SK-N-SH (cell line): ENCODE measurements around the gene TLCD4. TPM values are rescaled to one million over a fixed set of nuclear protein-coding genes. Genes with fewer than 3 reads are reported as not detected.

Experiments
- CTCF ChIA-PET: fragments of 300-600, 350-600 bp; formaldehyde crosslinking; extraction: SDS; loops from one replicate; lab custom pipeline; 2021; lab: Yijun Ruan, JAX
- POLR2A ChIA-PET: fragments of 350-600 bp; sonication (Branson Sonifier 250); formaldehyde crosslinking; extraction: SDS; loops from one replicate; lab custom pipeline; 2020; ENCODE audit warnings: antibody characterized with exemption, inconsistent platforms; lab: Yijun Ruan, JAX
- DNase-seq: peaks from one replicate; pipeline ENCODE4 v3.0.0; 2012
- H2AFZ ChIP-seq: fragments of 200-600 bp; sonication (generic); 2 replicates; pipeline ENCODE4 v1.8.1; 2016; ENCODE audit warnings: antibody characterized with exemption, mild to moderate bottlenecking, low read depth
- H3F3A ChIP-seq: fragments of 200-600 bp; sonication (generic); replicated peaks from 2 replicates; pipeline ENCODE3; 2016; ENCODE audit warnings: antibody characterized with exemption, mild to moderate bottlenecking; ENCODE audit not compliant: insufficient read depth
- H3K27ac ChIP-seq, 2 experiments: fragments of 200-500 bp in 1 of 2; fragments of 200-600 bp in 1 of 2; sonication (Bioruptor generic) in 1 of 2; sonication (generic), shearing (Covaris generic) in 1 of 2; 2 replicates each; pipeline versions ENCODE4 v1.5.1 to v1.6.1; 2014 to 2016; ENCODE audit warnings: low read depth in 2 of 2, inconsistent platforms in 1 of 2, low read length in 1 of 2, mild to moderate bottlenecking in 1 of 2, mixed read lengths in 1 of 2
- H3K27me3 ChIP-seq: fragments of 200-600 bp; sonication (generic), shearing (Covaris generic); 2 replicates; pipeline ENCODE4 v1.6.1; 2016; ENCODE audit warnings: mixed run types; ENCODE audit not compliant: insufficient read depth
- H3K36me3 ChIP-seq, 2 experiments: fragments of 200-500 bp in 1 of 2; fragments of 200-600 bp in 1 of 2; sonication (Bioruptor generic) in 1 of 2; sonication (generic) in 1 of 2; replicated peaks in 1 of 2; 2 replicates each; pipeline versions ENCODE3 to v1.5.1; 2014 to 2016; ENCODE audit warnings: low read length in 1 of 2, mild to moderate bottlenecking in 1 of 2; ENCODE audit not compliant: insufficient read depth in 2 of 2, control insufficient read depth in 1 of 2
- H3K4me1 ChIP-seq, 2 experiments: fragments of 200-500 bp in 1 of 2; fragments of 200-600 bp in 1 of 2; sonication (Bioruptor generic) in 1 of 2; sonication (generic), shearing (Covaris generic) in 1 of 2; 2 replicates each; pipeline versions ENCODE4 v1.5.1 to v1.6.1; 2014 to 2016; ENCODE audit warnings: low read depth in 1 of 2, low read length in 1 of 2, mixed run types in 1 of 2; ENCODE audit not compliant: insufficient read depth in 2 of 2, control insufficient read depth in 1 of 2
- H3K4me2 ChIP-seq: fragments of 200-600 bp; sonication (generic), shearing (Covaris generic); 2 replicates; pipeline ENCODE4 v1.6.1; 2017; ENCODE audit warnings: mixed run types
- H3K4me3 ChIP-seq, 2 experiments: fragments of 200-500 bp in 1 of 2; fragments of 200-600 bp in 1 of 2; sonication (Bioruptor generic) in 1 of 2; sonication (generic), shearing (Covaris generic) in 1 of 2; 2 replicates each; pipeline versions ENCODE4 v1.5.1 to v1.8.1; 2014 to 2016; ENCODE audit warnings: low read depth in 2 of 2, inconsistent platforms in 1 of 2, low read length in 1 of 2, mild to moderate bottlenecking in 1 of 2, mixed read lengths in 1 of 2, moderate library complexity in 1 of 2
- H3K79me2 ChIP-seq: fragments of 200-600 bp; sonication (generic); 2 replicates; pipeline ENCODE4 v1.8.1; 2017; ENCODE audit warnings: mild to moderate bottlenecking; ENCODE audit not compliant: insufficient read depth
- H3K9ac ChIP-seq: fragments of 200-600 bp; sonication (generic); 2 replicates; pipeline ENCODE4 v1.6.1; 2017; ENCODE audit warnings: mixed run types
- H3K9me2 ChIP-seq: fragments of 200-600 bp; sonication (generic); 2 replicates; pipeline ENCODE4 v1.6.1; 2017; ENCODE audit warnings: mixed run types
- H3K9me3 ChIP-seq: fragments of 200-600 bp; sonication (generic); 2 replicates; pipeline ENCODE4 v1.6.1; 2017; ENCODE audit warnings: mixed run types, mild to moderate bottlenecking, moderate library complexity
- H4K20me1 ChIP-seq: fragments of 200-600 bp; sonication (generic); 2 replicates; pipeline ENCODE4 v1.6.1; 2017; ENCODE audit warnings: mild to moderate bottlenecking, mixed run types; ENCODE audit not compliant: insufficient read depth
- CHD2 ChIP-seq: fragments of 150-350 bp; IDR thresholded peaks from 2 replicates; pipeline ENCODE4 v1.6.1; 2018; ENCODE audit warnings: low read length; ENCODE audit not compliant: partially characterized antibody
- ELF1 ChIP-seq: IDR thresholded peaks from 2 replicates; pipeline ENCODE4 v1.4.0; 2012
- EP300 ChIP-seq, 2 experiments: IDR thresholded peaks; 2 replicates each; pipeline versions ENCODE4 v1.4.0 to v1.6.1; 2012; ENCODE audit warnings: borderline replicate concordance in 1 of 2, low read depth in 1 of 2, low read length in 1 of 2
- EZH2phosphoT487 ChIP-seq: fragments of 200-600 bp; sonication (generic); IDR thresholded peaks from 2 replicates; pipeline ENCODE4 v1.6.1; 2017; ENCODE audit warnings: low read depth, mixed run types, mild to moderate bottlenecking, antibody characterized with exemption, moderate library complexity, borderline replicate concordance
- FOSL2 ChIP-seq: IDR thresholded peaks from 2 replicates; pipeline ENCODE4 v1.4.0; 2012; ENCODE audit warnings: low read depth, mild to moderate bottlenecking, moderate library complexity, borderline replicate concordance
- FOXJ3 ChIP-seq: sonication (generic); formaldehyde crosslinking; IDR thresholded peaks from 2 replicates; pipeline ENCODE4 v1.5.1; 2020; ENCODE audit warnings: mild to moderate bottlenecking, missing genetic modification reagents
- FOXM1 ChIP-seq: IDR thresholded peaks from 2 replicates; pipeline ENCODE4 v1.4.0; 2012; ENCODE audit warnings: low read depth, mild to moderate bottlenecking
- JUND ChIP-seq: IDR thresholded peaks from 2 replicates; pipeline ENCODE4 v1.4.0; 2012
- MXI1 ChIP-seq: IDR thresholded peaks from 2 replicates; pipeline ENCODE4 v1.6.1; 2012; ENCODE audit warnings: mild to moderate bottlenecking, low read depth, low read length, improper control_type of control experiment
- NFIC ChIP-seq: IDR thresholded peaks from 2 replicates; pipeline ENCODE4 v1.4.0; 2012; ENCODE audit warnings: borderline replicate concordance
- NRF1 ChIP-seq: IDR thresholded peaks from 2 replicates; pipeline ENCODE4 v1.6.1; 2012; ENCODE audit warnings: low read depth, mild to moderate bottlenecking, low read length
- PBX3 ChIP-seq: IDR thresholded peaks from 2 replicates; pipeline ENCODE4; 2012
- RAD21 ChIP-seq: IDR thresholded peaks from 2 replicates; pipeline ENCODE4 v1.6.1; 2012; ENCODE audit warnings: mild to moderate bottlenecking, low read length
- REST ChIP-seq: IDR thresholded peaks from 2 replicates; pipeline ENCODE4 v1.6.1; 2012; ENCODE audit warnings: mild to moderate bottlenecking, low read depth, low read length, moderate library complexity
- RXRA ChIP-seq: IDR thresholded peaks from 2 replicates; pipeline ENCODE4 v1.4.0; 2012; ENCODE audit warnings: low read depth, mild to moderate bottlenecking, borderline replicate concordance
- SMC3 ChIP-seq: IDR thresholded peaks from 2 replicates; pipeline ENCODE4 v1.6.1; 2012; ENCODE audit warnings: low read depth, low read length, improper control_type of control experiment
- TCF12 ChIP-seq: IDR thresholded peaks from 2 replicates; pipeline ENCODE4 v1.4.0; 2012
- TEAD4 ChIP-seq: IDR thresholded peaks from 2 replicates; pipeline ENCODE4 v1.4.0; 2012; ENCODE audit warnings: mild to moderate bottlenecking, borderline replicate concordance; ENCODE audit not compliant: insufficient read depth
- YY1 ChIP-seq: IDR thresholded peaks from 2 replicates; pipeline ENCODE4 v1.4.0; 2012; ENCODE audit warnings: low read depth, mild to moderate bottlenecking
- WGBS: methylation state at CpG from one replicate; pipeline ENCODE4 v1.1.6; 2017; ENCODE audit warnings: low lambda C conversion rate; 5-methylcytosine and 5-hydroxymethylcytosine counted together
- polyA plus RNA-seq, 3 experiments: library from polyadenylated mRNA; depleted of rRNA; stranded (reverse); fragments of >200 nt; gene quantifications; 2 replicates each; pipeline ENCODE4 v1.2.3, GENCODE V29; 2012
- TF ChIP-seq, protein P1 (sequence below): IDR thresholded peaks from 2 replicates; pipeline ENCODE4 v1.4.0; 2012; ENCODE audit warnings: low read depth, borderline replicate concordance
- TF ChIP-seq, protein P2 (sequence below): IDR thresholded peaks from 2 replicates; pipeline ENCODE4 v1.4.0; 2012; ENCODE audit warnings: low read depth

TLCD4 gene
- polyA plus RNA-seq, 1 of the 3 experiments (the other 2 are of a cell fraction): 0.69 TPM

- H3K9me2 ChIP-seq: no peaks in the 10 kb centered on the region
- DNase-seq: no peak
- H4K20me1 ChIP-seq: no peaks in the 10 kb centered on the region
- POLR2A ChIA-PET: no interaction called here
- H3K4me1 ChIP-seq: no peaks in the 10 kb centered on the region
- no peaks in the 10 kb centered on the region for H3F3A ChIP-seq
- no peaks in the 10 kb centered on the region for H3K27me3 ChIP-seq
- H3K4me2 ChIP-seq: no peak overlapping the region
- no peak overlapping the region for H2AFZ ChIP-seq
- CTCF ChIA-PET: interaction anchor here (1.1 to 1.4 kb wide), 3 partner anchors 13 to 17 kb away, joined by 3 to 4 read pairs (median 3); partner anchors contain the start of gene TLCD4
- TF ChIP-seq FOSL2 (no peak), ELF1 (no peak), TCF12 (no peak), PBX3 (no peak), CHD2 (no peak), YY1 (no peak), MXI1 (no peak), EP300 (IDR thresholded peaks at IDR 0.05; ENCODE audit: borderline replicate concordance in 1 of 2, low read depth in 1 of 2, low read length in 1 of 2) (no peak), RAD21 (no peak), FOXM1 (no peak), FOXJ3 (CRISPR knock-in tag) (no peak), TEAD4 (no peak), NRF1 (no peak)
- TF ChIP-seq, protein P1, sequence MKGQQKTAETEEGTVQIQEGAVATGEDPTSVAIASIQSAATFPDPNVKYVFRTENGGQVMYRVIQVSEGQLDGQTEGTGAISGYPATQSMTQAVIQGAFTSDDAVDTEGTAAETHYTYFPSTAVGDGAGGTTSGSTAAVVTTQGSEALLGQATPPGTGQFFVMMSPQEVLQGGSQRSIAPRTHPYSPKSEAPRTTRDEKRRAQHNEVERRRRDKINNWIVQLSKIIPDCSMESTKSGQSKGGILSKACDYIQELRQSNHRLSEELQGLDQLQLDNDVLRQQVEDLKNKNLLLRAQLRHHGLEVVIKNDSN: no peak
- TF ChIP-seq, protein P2, sequence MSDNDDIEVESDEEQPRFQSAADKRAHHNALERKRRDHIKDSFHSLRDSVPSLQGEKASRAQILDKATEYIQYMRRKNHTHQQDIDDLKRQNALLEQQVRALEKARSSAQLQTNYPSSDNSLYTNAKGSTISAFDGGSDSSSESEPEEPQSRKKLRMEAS: no peak
- H3K79me2 ChIP-seq: no peaks in the 10 kb centered on the region
- H3K27ac ChIP-seq: no peak overlapping the region
- no peak overlapping the region for H3K9ac ChIP-seq
- no peaks in the 10 kb centered on the region for H3K9me3 ChIP-seq
- WGBS: 100% methylated on average over 1 of the region's 1 CpG
- no peaks in the 10 kb centered on the region for H3K36me3 ChIP-seq
- H3K4me3 ChIP-seq: no peak overlapping the region
Measured at GRCh38 chr1:95132762-95133161, 15.6 kb downstream of the TLCD4 start.

GRCh38 chr1:95133687-95134086 lies 16.5 kb downstream of the TLCD4 start:
- Histone ChIP-seq H3K36me3 (no peaks in the 10 kb centered on the region), H3K79me2 (no peaks in the 10 kb centered on the region), H3K9me2 (no peaks in the 10 kb centered on the region), H3K4me3 (no peak overlapping the region), H3K4me2 (no peak overlapping the region), H3K27me3 (no peaks in the 10 kb centered on the region), H3K4me1 (no peaks in the 10 kb centered on the region), H3K9ac (no peak overlapping the region), H3F3A (no peaks in the 10 kb centered on the region), H3K27ac (no peak overlapping the region), H2AFZ (no peak overlapping the region), H3K9me3 (no peaks in the 10 kb centered on the region), H4K20me1 (no peaks in the 10 kb centered on the region)
- DNase-seq: no peak
- CTCF ChIA-PET: no interaction called here
- TF ChIP-seq JUND (no peak), CHD2 (no peak), NFIC (no peak), RXRA (no peak), SMC3 (no peak), EZH2phosphoT487 (no peak), TEAD4 (no peak), YY1 (no peak), REST (no peak), FOSL2 (no peak)
- POLR2A ChIA-PET: no interaction called here
